GM12878 (cell line): ENCODE data around the gene ZNF653. TPM values are rescaled to one million over a fixed set of nuclear protein-coding genes. Genes with fewer than 3 reads are reported as not detected.

Experiments
- ATAC-seq: fragments of 200-7000 bp; cut with Tn5 transposase; 3 replicates; pipeline ENCODE4 v1.9.1; 2020; ENCODE audit warnings: mild to moderate bottlenecking, moderate library complexity
- BruUV-seq: library from RNA; stranded (reverse); fragments of 400-500 nt; replicated peaks from 2 replicates; lab custom pipeline; 2021; lab: Mats Ljungman, UMichigan
- CTCF ChIA-PET: fragments of 300-600 bp; sonication (Branson Sonifier 250); formaldehyde crosslinking; extraction: SDS; loops from one replicate; lab custom pipeline; 2021; ENCODE audit warnings: inconsistent platforms; lab: Yijun Ruan, JAX
- POLR2A ChIA-PET: fragments of 350-600 bp; formaldehyde crosslinking; extraction: SDS; loops from one replicate; lab custom pipeline; 2021; ENCODE audit warnings: inconsistent platforms; lab: Charles Lee
- RAD21 ChIA-PET: fragments of 300-600 bp; sonication (Branson Sonifier 250); formaldehyde crosslinking; loops from one replicate; lab custom pipeline; 2023; ENCODE audit warnings: antibody characterized with exemption; ENCODE audit not compliant: unreplicated experiment; lab: Charles Lee
- SMC1A ChIA-PET: fragments of 300-600 bp; sonication (Branson Sonifier 250); formaldehyde crosslinking; loops from one replicate; lab custom pipeline; 2023; ENCODE audit not compliant: unreplicated experiment, uncharacterized antibody; lab: Charles Lee
- DNase-seq: peaks from one replicate; pipeline ENCODE4 v3.0.0-alpha.2; 2011; ENCODE audit warnings: low read depth, low spot score
- FAIRE-seq: peaks from 3 replicates; lab custom pipeline; 2011; peaks lifted over from hg19 to GRCh38; lab: Jason Lieb, UNC
- H2AFZ ChIP-seq: 2 replicates; pipeline ENCODE4 v1.6.0; 2011; ENCODE audit warnings: low read depth, low read length, control low read depth; ENCODE audit not compliant: control insufficient read depth
- H3K27ac ChIP-seq: 2 replicates; pipeline ENCODE4 v1.5.1; 2011; ENCODE audit warnings: control low read depth; ENCODE audit not compliant: control insufficient read depth, insufficient read depth
- H3K27me3 ChIP-seq, 2 experiments: replicated peaks in 1 of 2; 2 replicates each; pipeline versions ENCODE4 v1.6.0 to v1.6.1; 2011; ENCODE audit warnings: low read length in 1 of 2; ENCODE audit not compliant: control insufficient read depth in 2 of 2, insufficient read depth in 2 of 2
- H3K36me3 ChIP-seq, 2 experiments: 2 replicates each; pipeline ENCODE4 v1.5.1; 2011; ENCODE audit warnings: low read length in 1 of 2; ENCODE audit not compliant: control insufficient read depth in 2 of 2, insufficient read depth in 2 of 2
- H3K4me1 ChIP-seq: 2 replicates; pipeline ENCODE4 v1.6.1; 2011; ENCODE audit warnings: mild to moderate bottlenecking, low read length, moderate library complexity, mixed read lengths; ENCODE audit not compliant: control insufficient read depth, insufficient read depth
- H3K4me2 ChIP-seq: 2 replicates; pipeline ENCODE4 v1.6.0; 2011; ENCODE audit warnings: control low read depth; ENCODE audit not compliant: control insufficient read depth, insufficient read depth
- H3K4me3 ChIP-seq: fragments of 200-600 bp; sonication (generic); 2 replicates; pipeline ENCODE4 v1.5.1; 2016
- H3K79me2 ChIP-seq: 2 replicates; pipeline ENCODE4 v1.6.0; 2011; ENCODE audit warnings: low read length; ENCODE audit not compliant: control insufficient read depth, insufficient read depth
- H3K9ac ChIP-seq: 2 replicates; pipeline ENCODE4 v1.8.0; 2011; ENCODE audit warnings: low read length, control low read depth, mixed read lengths; ENCODE audit not compliant: control insufficient read depth, insufficient read depth
- H3K9me3 ChIP-seq: replicated peaks from 3 replicates; pipeline ENCODE4 v1.5.1; 2011; ENCODE audit warnings: mild to moderate bottlenecking, low read length; ENCODE audit not compliant: control insufficient read depth, insufficient read depth
- H4K20me1 ChIP-seq: 2 replicates; pipeline ENCODE4 v1.6.0; 2011; ENCODE audit not compliant: control insufficient read depth, insufficient read depth
- BRCA1 ChIP-seq: IDR thresholded peaks from 2 replicates; pipeline ENCODE4 v1.6.1; 2011; ENCODE audit warnings: low read depth, low read length, improper control_type of control experiment
- CREB1 ChIP-seq: IDR thresholded peaks from 2 replicates; pipeline ENCODE4 v1.6.1; 2012; ENCODE audit warnings: low read depth, mild to moderate bottlenecking, inconsistent platforms
- EGR1 ChIP-seq, 2 experiments: IDR thresholded peaks; 1 replicate in 1 of 2; 2 replicates in 1 of 2; pipeline ENCODE4 v1.6.1; 2011 to 2012; ENCODE audit warnings: low read depth in 2 of 2, low read length in 2 of 2, borderline replicate concordance in 1 of 2, mild to moderate bottlenecking in 1 of 2, moderate library complexity in 1 of 2
- GABPA ChIP-seq: IDR thresholded peaks from 2 replicates; pipeline ENCODE4 v1.6.1; 2014; ENCODE audit warnings: antibody characterized with exemption, low read depth, mild to moderate bottlenecking, inconsistent platforms
- HDAC2 ChIP-seq: fragments of 200-600 bp; sonication (generic); IDR thresholded peaks from 2 replicates; pipeline ENCODE4 v1.6.1; 2017
- IKZF2 ChIP-seq, 2 experiments: fragments of 450-650 bp; IDR thresholded peaks; 2 replicates each; pipeline ENCODE4 v1.6.1; 2017; ENCODE audit warnings: mild to moderate bottlenecking in 2 of 2, moderate library complexity in 2 of 2
- KAT2A ChIP-seq: conservative IDR thresholded peaks from 2 replicates; pipeline ENCODE4 v1.6.1; 2011; ENCODE audit warnings: low read depth, low read length; ENCODE audit not compliant: control insufficient read depth
- NBN ChIP-seq: fragments of 450-650 bp; IDR thresholded peaks from 2 replicates; pipeline ENCODE4 v1.6.1; 2016
- NFYB ChIP-seq: IDR thresholded peaks from 2 replicates; pipeline ENCODE4 v1.6.1; 2011; ENCODE audit warnings: low read depth, mild to moderate bottlenecking, low read length, improper control_type of control experiment, moderate library complexity; ENCODE audit not compliant: insufficient read depth
- PBX3 ChIP-seq: IDR thresholded peaks from 2 replicates; pipeline ENCODE4 v1.6.1; 2011; ENCODE audit warnings: mild to moderate bottlenecking, low read depth, low read length, moderate library complexity; ENCODE audit not compliant: insufficient replicate concordance
- RAD21 ChIP-seq: IDR thresholded peaks from 2 replicates; pipeline ENCODE4 v1.6.1; 2011; ENCODE audit warnings: mild to moderate bottlenecking, low read depth, low read length, moderate library complexity; ENCODE audit not compliant: insufficient read depth
- YBX1 ChIP-seq: fragments of 450-650 bp; IDR thresholded peaks from 2 replicates; pipeline ENCODE4 v1.6.1; 2016; ENCODE audit warnings: antibody characterized with exemption
- ZBTB40 ChIP-seq: fragments of 450-650 bp; IDR thresholded peaks from 2 replicates; pipeline ENCODE4 v1.6.1; 2016; ENCODE audit warnings: mild to moderate bottlenecking, moderate library complexity, borderline replicate concordance
- ZNF24 ChIP-seq: fragments of 450-650 bp; IDR thresholded peaks from 2 replicates; pipeline ENCODE4 v1.6.1; 2017; ENCODE audit warnings: antibody characterized with exemption, mild to moderate bottlenecking
- ZNF687 ChIP-seq: fragments of 450-650 bp; IDR thresholded peaks from 2 replicates; pipeline ENCODE4 v1.6.1; 2017; ENCODE audit warnings: mild to moderate bottlenecking, moderate library complexity
- WGBS: methylation state at CpG from one replicate; pipeline ENCODE4 v1.1.6; 2016; ENCODE audit warnings: low lambda C conversion rate; ENCODE audit not compliant: insufficient replicate concordance, insufficient coverage; ENCODE audit errors: missing lambda C conversion rate; 5-methylcytosine and 5-hydroxymethylcytosine counted together
- in situ Hi-C: fragments of 300-500 bp; cut with MboI; formaldehyde crosslinking; loops from 9 replicates; pipeline ENCODE4 v1.14.3; 2018; ENCODE audit warnings: mixed read lengths
- intact Hi-C: fragments of 100-400 bp; cut with micrococcal nuclease; formaldehyde crosslinking; loops from one replicate; pipeline ENCODE4 v1.14.2; 2022; ENCODE audit not compliant: unreplicated experiment
- polyA plus RNA-seq, 11 experiments: library from polyadenylated mRNA; depleted of rRNA in 4 of 11; unstranded in 6 of 11; stranded (reverse) in 5 of 11; fragments of >200 nt; fragmentation: Nextera tagmentation in 4 of 11; fragmentation: Illumina TruSeq in 1 of 11; extraction: Ambion mirVana in 4 of 11; extraction: Trizol in 1 of 11; gene quantifications; 1 replicate in 1 of 11; 2 replicates in 10 of 11; pipeline versions ENCODE4 v1.2.1 to v1.2.3, GENCODE V29; 2011 to 2016; ENCODE audit warnings: inconsistent platforms in 2 of 11, missing spikeins in 2 of 11, low read depth in 1 of 11
- total RNA-seq, 4 experiments: library from RNA; depleted of rRNA in 3 of 4; stranded (reverse); fragments of >200 nt in 3 of 4; fragmentation: Illumina TruSeq in 1 of 4; extraction: Trizol in 1 of 4; gene quantifications; 2 replicates each; pipeline versions ENCODE4 v1.2.1 to v1.2.3, GENCODE V29; 2013 to 2021

Gene ZNF653
- total and polyA plus RNA-seq, 10 of the 15 experiments (the other 5 are each of a cell fraction or from before 2014, with no cell fraction given): 2.2 to 13.2 (median 6.7) TPM; not detected in 2

- no peaks in the 10 kb centered on the region for H3K79me2 ChIP-seq
- H3K27ac ChIP-seq: no peak overlapping the region
- FAIRE-seq (no peak), DNase-seq (no peak), ATAC-seq (no peak)
- no TSS peak for BruUV-seq
- no peaks in the 10 kb centered on the region for H4K20me1 ChIP-seq
- intact Hi-C loops: no loop called here
- H3K9ac ChIP-seq: no peak overlapping the region
- no peak overlapping the region for H3K4me2 ChIP-seq
- in situ Hi-C loops: no loop called here
- H3K4me3 ChIP-seq: no peak overlapping the region
- POLR2A ChIA-PET: no interaction called here
- RAD21 ChIA-PET: interaction anchor here (0.8 kb wide), 1 partner anchor 25 kb away, joined by 4 read pairs; no protein-coding TSS in a partner anchor
- 71% methylated on average over 20 of the region's 20 CpGs for WGBS
- H3K27me3 ChIP-seq: no peaks in the 10 kb centered on the region
- no peaks in the 10 kb centered on the region for H3K4me1 ChIP-seq
- no peak overlapping the region for H2AFZ ChIP-seq
- CTCF ChIA-PET: interaction anchor here (1.1 kb wide), 1 partner anchor 75 kb away, joined by 3 read pairs; no protein-coding TSS in a partner anchor
- no peaks in the 10 kb centered on the region for H3K9me3 ChIP-seq
- no peaks in the 10 kb centered on the region for H3K36me3 ChIP-seq
- SMC1A ChIA-PET: no interaction called here
- no peak for TF ChIP-seq GABPA
- no peak for TF ChIP-seq PBX3
- TF ChIP-seq ZBTB40: no peak
- no peak for TF ChIP-seq ZNF24
- no peak for TF ChIP-seq CREB1
- TF ChIP-seq ZNF687: no peak
- no peak for TF ChIP-seq BRCA1
- TF ChIP-seq KAT2A: no peak
- no peak for TF ChIP-seq EGR1 (IDR thresholded peaks at IDR 0.05; ENCODE audit: borderline replicate concordance in 1 of 2, low read depth in 2 of 2, low read length in 2 of 2)
- TF ChIP-seq NBN: no peak
- TF ChIP-seq NFYB: no peak
- no peak for TF ChIP-seq YBX1
- no peak for TF ChIP-seq HDAC2
- TF ChIP-seq RAD21: no peak
- TF ChIP-seq IKZF2 (IDR thresholded peaks at IDR 0.05): no peak
- TF ChIP-seq, all 136 proteins: peak for 0
Observed at GRCh38 chr19:11457831-11458230, 47.8 kb downstream of the ZNF653 start.
